Subcutaneous abdominal adipose tissue (tissue), 5 donors: ENCODE data around the gene GPR171.

Experiments used
- H3K27ac ChIP-seq: one replicate; pipeline ENCODE4 v1.7.0; 2013; ENCODE audit warnings: low read depth, mild to moderate bottlenecking, inconsistent platforms, low read length, moderate library complexity
- H3K27me3 ChIP-seq, 5 donors: one replicate each; pipeline ENCODE4 v1.7.0; 2013; ENCODE audit warnings: low read length in 5 of 5, inconsistent platforms in 1 of 5; ENCODE audit not compliant: control insufficient read depth in 5 of 5, insufficient read depth in 4 of 5
- H3K36me3 ChIP-seq, 5 donors: one replicate each; pipeline ENCODE4 v1.7.0; 2013; ENCODE audit warnings: low read length in 5 of 5; ENCODE audit not compliant: control insufficient read depth in 5 of 5, insufficient read depth in 5 of 5
- H3K4me1 ChIP-seq, 5 donors: one replicate each; pipeline ENCODE4 v1.7.0; 2013; ENCODE audit warnings: low read length in 5 of 5, mild to moderate bottlenecking in 3 of 5, moderate library complexity in 1 of 5; ENCODE audit not compliant: control insufficient read depth in 5 of 5, insufficient read depth in 5 of 5
- H3K4me3 ChIP-seq, 5 donors: one replicate each; pipeline ENCODE4 v1.7.0; 2013; ENCODE audit warnings: low read length in 5 of 5, low read depth in 1 of 5
- H3K9ac ChIP-seq, 5 donors: one replicate each; pipeline ENCODE4 v1.7.0; 2013; ENCODE audit warnings: low read length in 5 of 5, mild to moderate bottlenecking in 4 of 5, moderate library complexity in 3 of 5
- H3K9me3 ChIP-seq, 5 donors: one replicate each; pipeline ENCODE4 v1.7.0; 2013; ENCODE audit warnings: low read length in 5 of 5; ENCODE audit not compliant: control insufficient read depth in 5 of 5
- donor health status: healthy.
- donor health status: healthy.
- donor health status: healthy.
- donor health status: healthy.
- donor health status: healthy.

GPR171 gene

GRCh38 chr3:151214459-151214858 is 11.4 kb upstream of the GPR171 start:
- Histone ChIP-seq H3K27ac (no peak overlapping the region), H3K9ac (no peak overlapping the region), H3K4me3 (no peak overlapping the region), H3K9me3 (no peaks in the 10 kb centered on the region), H3K27me3 (no peaks in the 10 kb centered on the region), H3K4me1 (peaks cover 3 to 26% (median 14%) of the 10 kb centered on the region in 5 donors), H3K36me3 (no peaks in the 10 kb centered on the region)

GRCh38 chr3:151213881-151214280 is 10.9 kb upstream of the GPR171 start:
- no peak overlapping the region for H3K9ac ChIP-seq
- no peak overlapping the region for H3K27ac ChIP-seq
- H3K4me1 ChIP-seq = peaks cover 3 to 26% (median 14%) of the 10 kb centered on the region in 5 donors
- H3K4me3 ChIP-seq = no peak overlapping the region
- H3K36me3 ChIP-seq = no peaks in the 10 kb centered on the region
- no peaks in the 10 kb centered on the region for H3K27me3 ChIP-seq
- no peaks in the 10 kb centered on the region for H3K9me3 ChIP-seq

GRCh38 chr3:151213151-151213550 is 10.1 kb upstream of the GPR171 start:
- no peaks in the 10 kb centered on the region for H3K27me3 ChIP-seq
- no peaks in the 10 kb centered on the region for H3K9me3 ChIP-seq
- H3K36me3 ChIP-seq = no peaks in the 10 kb centered on the region
- H3K27ac ChIP-seq = no peak overlapping the region
- H3K9ac ChIP-seq = no peak overlapping the region
- H3K4me3 ChIP-seq = no peak overlapping the region
- H3K4me1 ChIP-seq = peaks cover 3 to 26% (median 14%) of the 10 kb centered on the region in 5 donors

DNA sequence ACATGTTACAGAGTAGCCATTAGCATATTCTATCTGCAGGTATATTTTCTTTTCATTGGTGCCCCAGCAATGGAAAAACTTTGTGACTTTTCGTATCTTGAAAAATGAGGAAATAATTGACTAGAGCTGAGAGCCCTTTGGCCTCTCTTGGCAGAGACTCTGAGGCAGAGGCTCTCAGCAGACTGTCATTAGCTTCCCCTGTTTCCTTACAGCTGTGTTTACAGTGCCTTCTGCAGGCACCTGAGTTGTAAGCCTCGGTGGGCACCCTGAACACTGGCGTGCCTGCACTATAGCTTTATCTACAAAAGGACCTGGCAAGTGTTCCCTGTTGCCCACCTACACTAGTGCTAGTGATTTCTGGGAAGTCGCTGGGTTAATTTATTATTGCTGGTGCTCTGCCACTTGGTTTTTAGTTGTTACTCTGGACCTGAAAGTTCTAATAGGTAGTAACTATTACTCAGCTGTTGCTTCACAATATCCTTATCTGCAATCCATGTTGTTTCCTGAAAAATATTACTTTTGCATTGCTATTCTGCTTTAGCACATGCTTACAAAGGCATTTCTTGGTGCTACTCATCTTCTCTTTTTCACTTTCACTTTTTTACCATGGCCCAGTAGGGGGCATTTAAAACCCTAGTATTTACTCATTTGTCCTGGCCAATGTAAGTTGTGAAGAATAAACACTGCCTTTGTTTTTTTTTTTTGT is 7.8 kb upstream of the GPR171 start:
- no peak overlapping the region for H3K27ac ChIP-seq

GRCh38 chr3:151209654-151210053 is 6.6 kb upstream of the GPR171 start:
- Histone ChIP-seq H3K27ac (no peak overlapping the region), H3K4me3 (no peak overlapping the region), H3K4me1 (peaks cover 3 to 11% (median 7%) of the 10 kb centered on the region in 5 donors), H3K9me3 (no peaks in the 10 kb centered on the region), H3K9ac (no peak overlapping the region), H3K36me3 (no peaks in the 10 kb centered on the region), H3K27me3 (no peaks in the 10 kb centered on the region)

More for the DNA sequence above, 7.8 kb upstream of the GPR171 start:
- peak overlapping the region in 3 of 5 donors; percentile 13 to 22 (median 18) for H3K4me3 ChIP-seq
- H3K9me3 ChIP-seq = no peaks in the 10 kb centered on the region
- peaks cover 3 to 12% (median 7%) of the 10 kb centered on the region in 5 donors for H3K4me1 ChIP-seq
- H3K36me3 ChIP-seq = no peaks in the 10 kb centered on the region
- peak overlapping the region in 1 of 5 donors; percentile 40 for H3K9ac ChIP-seq
- no peaks in the 10 kb centered on the region for H3K27me3 ChIP-seq

DNA sequence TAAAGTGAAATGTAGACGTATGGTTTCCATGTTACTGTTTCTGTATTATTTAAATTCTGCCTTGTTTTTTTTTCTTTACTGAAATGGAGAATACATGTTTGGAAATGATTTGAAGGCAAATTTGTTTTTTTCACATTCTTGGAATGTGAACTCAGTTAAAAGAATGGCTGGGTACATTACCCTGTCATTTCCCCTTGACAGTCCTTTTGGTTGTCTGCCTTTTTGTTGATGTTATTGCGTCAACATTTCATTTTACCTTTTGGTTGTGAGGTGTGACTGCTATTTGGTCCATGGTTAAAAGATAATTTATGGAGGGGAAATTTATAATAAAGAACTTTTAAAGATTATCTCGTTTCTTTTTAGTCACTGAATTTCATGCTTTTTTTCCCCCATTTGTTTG is 3.2 kb upstream of the GPR171 start:
- Histone ChIP-seq H3K4me3 (no peak overlapping the region), H3K36me3 (no peaks in the 10 kb centered on the region), H3K9ac (no peak overlapping the region), H3K4me1 (peaks cover 3 to 11% (median 7%) of the 10 kb centered on the region in 5 donors), H3K9me3 (no peaks in the 10 kb centered on the region), H3K27ac (no peak overlapping the region), H3K27me3 (no peaks in the 10 kb centered on the region)

- peaks cover 0 to 5% (median under 1%) of the 10 kb centered on the region in 5 donors for H3K4me1 ChIP-seq
- no peak overlapping the region for H3K9ac ChIP-seq
- no peaks in the 10 kb centered on the region for H3K9me3 ChIP-seq
- no peak overlapping the region for H3K4me3 ChIP-seq
- no peaks in the 10 kb centered on the region for H3K27me3 ChIP-seq
- H3K36me3 ChIP-seq = no peaks in the 10 kb centered on the region
- H3K27ac ChIP-seq = no peak overlapping the region
Observed at GRCh38 chr3:151205482-151205881, 2.5 kb upstream of the GPR171 start.

DNA sequence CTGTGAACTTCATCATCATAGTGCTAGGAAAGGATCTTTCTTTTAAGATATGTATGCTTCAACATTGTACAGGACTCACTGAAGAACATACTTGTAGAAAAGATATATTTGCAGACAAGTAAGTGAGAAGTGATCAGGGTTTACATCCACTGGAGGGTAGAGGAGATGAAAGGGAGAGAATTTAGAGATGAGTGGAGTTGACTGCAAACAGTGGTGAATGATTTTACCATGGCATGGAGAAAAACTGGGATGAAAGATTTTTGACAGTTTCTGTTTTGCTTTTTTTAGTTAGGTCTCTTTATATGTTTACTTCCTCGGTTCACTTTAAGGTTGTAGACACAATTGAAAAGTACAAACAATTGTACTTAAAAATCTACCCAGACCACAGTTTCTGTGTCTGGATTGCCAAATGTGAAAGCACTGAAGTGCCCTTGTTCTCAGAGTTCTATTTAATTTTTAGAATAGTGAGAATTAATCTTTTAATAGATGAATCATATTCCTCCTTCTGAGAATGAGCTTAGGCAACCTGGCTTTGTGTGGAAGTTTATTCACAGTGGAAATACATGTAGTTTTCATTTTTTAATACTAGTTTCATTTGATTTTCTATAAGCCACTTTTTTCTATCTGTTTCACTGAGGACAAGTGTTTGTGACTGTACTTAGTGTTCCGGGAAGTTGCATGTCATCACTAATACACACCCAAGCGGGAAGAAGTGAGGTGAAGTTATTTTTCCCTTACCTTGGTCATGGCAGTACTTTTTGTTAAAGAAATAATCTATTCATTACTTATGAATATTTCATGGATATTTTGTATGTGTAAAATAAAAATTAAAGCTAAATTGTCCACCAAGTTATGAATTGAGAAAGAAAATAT is 1.8 kb upstream of the GPR171 start:
- H3K27me3 ChIP-seq = no peaks in the 10 kb centered on the region
- no peak overlapping the region for H3K4me3 ChIP-seq
- H3K4me1 ChIP-seq = peaks cover 0 to 4% (median 0%) of the 10 kb centered on the region in 5 donors
- H3K9ac ChIP-seq = no peak overlapping the region
- H3K27ac ChIP-seq = no peak overlapping the region
- H3K9me3 ChIP-seq = no peaks in the 10 kb centered on the region
- no peaks in the 10 kb centered on the region for H3K36me3 ChIP-seq

- no peaks in the 10 kb centered on the region for H3K27me3 ChIP-seq
- H3K4me3 ChIP-seq = no peak overlapping the region
- no peak overlapping the region for H3K27ac ChIP-seq
- H3K9ac ChIP-seq = no peak overlapping the region
- H3K4me1 ChIP-seq = no peaks in the 10 kb centered on the region
- H3K9me3 ChIP-seq = no peaks in the 10 kb centered on the region
- no peaks in the 10 kb centered on the region for H3K36me3 ChIP-seq
Observed at GRCh38 chr3:151201051-151201730, 1.8 kb downstream of the GPR171 start.

- H3K4me3 ChIP-seq = no peak overlapping the region
- no peaks in the 10 kb centered on the region for H3K9me3 ChIP-seq
- H3K27ac ChIP-seq = no peak overlapping the region
- no peaks in the 10 kb centered on the region for H3K4me1 ChIP-seq
- H3K9ac ChIP-seq = no peak overlapping the region
- H3K27me3 ChIP-seq = no peaks in the 10 kb centered on the region
- no peaks in the 10 kb centered on the region for H3K36me3 ChIP-seq
Observed at GRCh38 chr3:151200586-151200985, 2.4 kb downstream of the GPR171 start.
